MCF 10A (cell line): ENCODE data around the gene GPX5. TPM values are rescaled to one million over a fixed set of nuclear protein-coding genes. Genes with fewer than 3 reads are reported as not detected.

Source experiments
- BruUV-seq: library from RNA; stranded (reverse); fragments of 400-500 nt; replicated peaks from 2 replicates; lab custom pipeline; 2021; lab: Mats Ljungman, UMichigan
- CTCF ChIA-PET: fragments of 300-600 bp; sonication (Branson Sonifier 250); formaldehyde crosslinking; extraction: SDS; loops from one replicate; lab custom pipeline; 2021; ENCODE audit warnings: antibody characterized with exemption, inconsistent platforms; lab: Yijun Ruan, JAX
- POLR2A ChIA-PET: fragments of 300-600, 350-650 bp; sonication (Branson Sonifier 250); formaldehyde crosslinking; extraction: SDS; loops from one replicate; lab custom pipeline; 2020; ENCODE audit warnings: antibody characterized with exemption, inconsistent platforms; lab: Yijun Ruan, JAX
- DNase-seq: peaks from one replicate; pipeline ENCODE4 v3.0.0-alpha.2; 2018; ENCODE audit not compliant: unreplicated experiment
- H3K27ac Mint-ChIP-seq: one replicate; pipeline ENCODE4 v1.8.0; 2022; ENCODE audit warnings: mild to moderate bottlenecking, low read depth, mixed read lengths; ENCODE audit not compliant: unreplicated experiment
- H3K27me3 Mint-ChIP-seq: one replicate; pipeline ENCODE4 v1.8.0; 2022; ENCODE audit warnings: mixed read lengths; ENCODE audit not compliant: insufficient read depth, unreplicated experiment
- H3K36me3 Mint-ChIP-seq: one replicate; pipeline ENCODE4 v1.8.0; 2022; ENCODE audit warnings: mild to moderate bottlenecking, moderate library complexity, mixed read lengths; ENCODE audit not compliant: insufficient read depth, unreplicated experiment
- H3K4me1 Mint-ChIP-seq: one replicate; pipeline ENCODE4 v1.8.0; 2022; ENCODE audit warnings: mixed read lengths; ENCODE audit not compliant: insufficient read depth, unreplicated experiment
- H3K4me3 Mint-ChIP-seq: one replicate; pipeline ENCODE4 v1.8.0; 2022; ENCODE audit warnings: mild to moderate bottlenecking, moderate library complexity, mixed read lengths; ENCODE audit not compliant: unreplicated experiment
- H3K9me3 Mint-ChIP-seq: one replicate; pipeline ENCODE4 v1.8.0; 2022; ENCODE audit warnings: mixed read lengths; ENCODE audit not compliant: unreplicated experiment
- CTCF ChIP-seq: fragments of 200-600 bp; IDR thresholded peaks from one replicate; pipeline ENCODE4 v1.8.0; 2022; ENCODE audit warnings: antibody characterized with exemption, mild to moderate bottlenecking; ENCODE audit not compliant: unreplicated experiment
- intact Hi-C: fragments of 100-400 bp; cut with micrococcal nuclease; formaldehyde crosslinking; loops from 2 replicates; pipeline ENCODE4 v1.14.1; 2022
- total RNA-seq: library from RNA; stranded (reverse); gene quantifications from 2 replicates; pipeline ENCODE4 v1.2.3, GENCODE V29; 2022

GPX5 gene
- total RNA-seq, 1 experiment from 2014 or later, result not detected

- Mint-ChIP-seq H3K27ac (no peak overlapping the region), H3K4me1 (no peaks in the 10 kb centered on the region), H3K4me3 (no peak overlapping the region), H3K27me3 (peaks cover 33% of the 10 kb centered on the region), H3K36me3 (no peaks in the 10 kb centered on the region), H3K9me3 (peaks cover 6% of the 10 kb centered on the region)
- CTCF ChIA-PET, result interaction anchor here (1.1 kb wide), 1 partner anchor 11 kb away, joined by 3 read pairs; no protein-coding TSS in a partner anchor
- POLR2A ChIA-PET, result interaction anchor here (0.9 kb wide), 1 partner anchor 141 kb away, joined by 5 read pairs; no protein-coding TSS in a partner anchor
- BruUV-seq, result no TSS peak
- intact Hi-C loops, result no loop called here
- DNase-seq, result no peak
- no peak for TF ChIP-seq CTCF
Measured at GRCh38 chr6:28566527-28567252, 41.0 kb downstream of the GPX5 start.

DNA sequence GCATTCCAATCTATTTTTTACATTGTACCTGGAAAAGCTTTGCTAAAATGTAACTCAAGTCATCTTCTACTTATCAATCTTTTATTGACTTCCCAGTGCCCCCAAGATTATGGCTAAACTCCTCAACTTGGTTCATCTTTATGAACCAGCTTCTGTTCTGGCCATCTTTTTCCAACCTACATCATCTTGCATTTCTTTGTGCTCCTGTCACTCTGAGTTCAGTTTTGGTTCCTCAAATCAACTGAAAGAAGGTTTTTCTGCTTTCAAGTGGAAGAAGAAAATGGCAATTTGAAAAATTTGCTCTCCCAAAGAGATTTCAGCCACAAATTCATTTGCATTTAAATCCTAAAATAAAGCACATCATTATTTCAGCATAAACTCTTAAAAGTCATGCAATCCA is 41.8 kb downstream of the GPX5 start:
- TF ChIP-seq CTCF, result no peak
- H3K36me3 Mint-ChIP-seq, result peaks cover 3% of the 10 kb centered on the region
- no peak for DNase-seq
- BruUV-seq, result no TSS peak
- H3K27ac Mint-ChIP-seq, result no peak overlapping the region
- H3K27me3 Mint-ChIP-seq, result peaks cover 29% of the 10 kb centered on the region
- H3K9me3 Mint-ChIP-seq, result peaks cover 6% of the 10 kb centered on the region
- intact Hi-C loops, result no loop called here
- no peaks in the 10 kb centered on the region for H3K4me1 Mint-ChIP-seq
- ChIA-PET CTCF (no interaction called here), POLR2A (no interaction called here)
- H3K4me3 Mint-ChIP-seq, result no peak overlapping the region

DNA sequence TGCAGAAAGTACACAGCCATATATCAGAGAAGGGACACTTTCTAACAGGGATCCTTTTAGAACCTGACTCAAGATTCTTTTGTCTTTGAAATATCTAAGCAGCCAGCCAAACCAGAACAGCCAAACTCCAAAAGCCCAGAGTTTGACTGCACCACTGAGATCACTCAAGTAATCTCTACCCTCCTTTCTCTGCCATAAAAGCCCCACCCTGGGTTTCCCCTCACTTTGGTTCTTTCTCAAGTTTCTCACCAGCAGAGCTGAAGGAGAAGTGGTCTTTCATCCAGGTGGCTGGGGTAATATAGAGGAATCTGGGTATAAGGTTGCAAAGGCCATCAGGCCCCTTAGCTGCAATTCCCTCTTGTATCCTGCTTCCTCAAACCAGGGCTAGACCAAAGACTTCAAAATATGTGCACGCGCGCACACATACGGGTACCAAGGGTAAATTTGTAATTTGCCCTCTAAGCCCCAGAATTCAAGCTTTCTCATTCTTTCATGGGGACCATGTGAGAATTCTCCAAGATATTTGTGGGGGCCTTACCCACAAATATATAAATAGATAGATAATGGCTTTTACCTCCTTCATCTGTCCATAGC is 42.9 kb downstream of the GPX5 start:
- Mint-ChIP-seq H3K9me3 (peaks cover 6% of the 10 kb centered on the region), H3K27me3 (peaks cover 26% of the 10 kb centered on the region), H3K36me3 (peaks cover 8% of the 10 kb centered on the region), H3K27ac (no peak overlapping the region), H3K4me3 (no peak overlapping the region), H3K4me1 (no peaks in the 10 kb centered on the region)
- DNase-seq, result no peak
- ChIA-PET CTCF (no interaction called here), POLR2A (interaction anchor here (0.7 to 0.9 kb wide), 2 partner anchors 18 to 29 kb away, joined by 4 to 5 read pairs; no protein-coding TSS in a partner anchor)
- intact Hi-C loops, result no loop called here
- TF ChIP-seq CTCF, result no peak
- BruUV-seq, result no TSS peak

GRCh38 chr6:28569748-28570147 is 44.1 kb downstream of the GPX5 start:
- no peak overlapping the region for H3K4me3 Mint-ChIP-seq
- BruUV-seq, result no TSS peak
- peaks cover 15% of the 10 kb centered on the region for H3K27me3 Mint-ChIP-seq
- peaks cover 6% of the 10 kb centered on the region for H3K9me3 Mint-ChIP-seq
- ChIA-PET POLR2A (no interaction called here), CTCF (no interaction called here)
- peaks cover 15% of the 10 kb centered on the region for H3K36me3 Mint-ChIP-seq
- DNase-seq, result no peak
- no peak for TF ChIP-seq CTCF
- intact Hi-C loops, result no loop called here
- no peak overlapping the region for H3K27ac Mint-ChIP-seq
- H3K4me1 Mint-ChIP-seq, result no peaks in the 10 kb centered on the region
